GM21526 (cell line): ENCODE data around the gene PDCL3.

Source experiments
- ATAC-seq: cut with Tn5 transposase; IDR thresholded peaks from one replicate; pipeline ENCODE4 v1.9.1; 2021; ENCODE audit warnings: moderate library complexity; ENCODE audit not compliant: unreplicated experiment, low FRiP score

Gene PDCL3

GRCh38 chr2:100556746-100557145, 6.0 kb upstream of the PDCL3 start:
- ATAC-seq = no peak

- no peak for ATAC-seq
Observed at GRCh38 chr2:100560216-100560830, 2.5 kb upstream of the PDCL3 start.

GRCh38 chr2:100561191-100561590, 1.6 kb upstream of the PDCL3 start:
- no peak for ATAC-seq

GRCh38 chr2:100563407-100564247, 834 bp downstream of the PDCL3 start:
- peak; percentile 4 for ATAC-seq

- no peak for ATAC-seq
Observed at GRCh38 chr2:100568989-100569388, 6.2 kb downstream of the PDCL3 start.

GRCh38 chr2:100571668-100572067, 8.9 kb downstream of the PDCL3 start:
- no peak for ATAC-seq

- ATAC-seq = no peak
Observed at GRCh38 chr2:100577777-100578176, 15.0 kb downstream of the PDCL3 start.

- peak; percentile 68 for ATAC-seq
Observed at GRCh38 chr2:100580367-100581276, 17.8 kb downstream of the PDCL3 start.

- ATAC-seq = no peak
Observed at GRCh38 chr2:100581277-100581612, 18.5 kb downstream of the PDCL3 start.

GRCh38 chr2:100584816-100585215, 22.0 kb downstream of the PDCL3 start:
- ATAC-seq = no peak

GRCh38 chr2:100588071-100588786, 25.4 kb downstream of the PDCL3 start:
- ATAC-seq = peak; percentile 59

- no peak for ATAC-seq
Observed at GRCh38 chr2:100589527-100589926, 26.7 kb downstream of the PDCL3 start.

GRCh38 chr2:100592226-100592625, 29.4 kb downstream of the PDCL3 start:
- no peak for ATAC-seq

GRCh38 chr2:100596465-100596864, 33.7 kb downstream of the PDCL3 start:
- no peak for ATAC-seq

GRCh38 chr2:100599566-100599965, 36.8 kb downstream of the PDCL3 start:
- no peak for ATAC-seq

GRCh38 chr2:100601661-100602060, 38.9 kb downstream of the PDCL3 start:
- no peak for ATAC-seq

GRCh38 chr2:100603414-100603813, 40.6 kb downstream of the PDCL3 start:
- no peak for ATAC-seq

- ATAC-seq = no peak
Observed at GRCh38 chr2:100603948-100604633, 41.3 kb downstream of the PDCL3 start.

- ATAC-seq = no peak
Observed at GRCh38 chr2:100606332-100606725, 43.5 kb downstream of the PDCL3 start.
